GM21526 (cell line): Measurements from ENCODE around the gene TMEM190.

Experiments
- ATAC-seq: cut with Tn5 transposase; IDR thresholded peaks from one replicate; pipeline ENCODE4 v1.9.1; 2021; ENCODE audit warnings: moderate library complexity; ENCODE audit not compliant: unreplicated experiment, low FRiP score

Gene TMEM190

GRCh38 chr19:55350620-55351315 is 25.9 kb upstream of the TMEM190 start:
- no peak for ATAC-seq

DNA sequence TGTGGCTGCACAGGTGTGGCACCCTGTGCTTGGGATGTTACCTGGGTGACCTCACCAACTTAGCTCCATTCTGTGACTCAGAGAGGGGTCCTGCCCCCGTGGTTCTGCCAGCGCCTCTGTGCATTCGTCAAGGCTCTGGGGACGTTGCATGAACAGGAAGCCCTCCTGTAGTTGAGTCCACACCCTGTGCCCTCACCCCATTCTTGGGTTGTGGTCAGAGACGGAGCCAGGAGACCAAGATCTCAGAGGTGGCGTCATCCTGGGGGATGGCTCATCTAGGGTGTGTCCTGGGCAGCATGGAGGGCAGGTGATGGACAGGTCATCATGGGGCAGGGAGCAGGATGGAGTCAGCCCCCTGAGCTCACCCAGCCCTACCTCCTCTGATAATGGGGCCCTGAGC is 24.6 kb upstream of the TMEM190 start:
- ATAC-seq, result no peak

DNA sequence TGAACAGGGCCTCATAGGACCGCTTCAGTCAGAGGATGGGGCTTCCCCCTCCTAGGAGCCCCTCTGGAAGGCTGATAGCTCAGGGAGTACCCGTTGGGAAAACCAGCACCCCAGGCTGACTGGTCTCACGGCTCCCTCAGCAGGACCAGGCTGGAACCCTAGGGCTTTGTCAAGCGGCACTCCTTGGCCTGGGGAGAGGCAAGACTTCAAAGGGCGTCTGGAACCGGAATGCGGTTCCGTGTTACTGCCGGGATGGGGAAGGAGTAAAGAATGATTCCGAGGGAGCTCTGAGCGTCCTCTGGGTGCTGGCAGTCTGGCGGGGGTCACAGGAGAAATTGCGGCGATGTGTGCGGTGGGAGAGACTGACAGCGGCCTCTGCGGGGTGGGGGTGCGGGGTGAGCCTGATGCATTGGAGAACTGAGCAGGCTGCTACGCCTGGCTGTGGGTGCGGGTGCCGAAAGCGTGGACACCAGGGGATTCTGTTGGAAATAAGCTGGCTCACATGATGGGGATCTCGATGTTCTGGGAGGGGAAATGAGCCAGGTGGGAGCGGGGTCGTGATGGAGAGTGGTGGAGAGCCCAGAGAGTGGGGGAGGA is 24.0 kb upstream of the TMEM190 start:
- ATAC-seq, result no peak

DNA sequence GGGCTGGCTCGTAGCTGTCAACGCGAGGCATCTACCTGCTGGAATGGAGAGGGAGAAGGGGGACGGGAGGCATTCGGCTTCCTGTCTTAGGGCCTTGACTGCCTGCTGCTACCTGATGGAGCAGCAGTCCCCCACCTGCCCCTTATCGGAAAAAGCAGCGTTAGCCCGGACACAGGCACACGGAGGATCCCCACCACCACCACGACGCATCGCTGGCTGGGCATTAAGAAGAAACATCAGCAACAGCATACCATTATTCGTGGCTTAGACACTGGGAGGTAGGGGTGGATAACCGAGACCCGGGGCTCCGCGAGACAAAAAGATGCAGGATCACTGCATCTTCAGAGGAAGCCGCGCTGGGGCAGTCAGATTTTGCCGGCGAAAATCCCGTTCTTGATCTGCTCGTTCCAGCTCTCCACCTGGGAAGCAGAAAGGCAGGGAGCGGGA is 23.2 kb upstream of the TMEM190 start:
- ATAC-seq, result no peak

DNA sequence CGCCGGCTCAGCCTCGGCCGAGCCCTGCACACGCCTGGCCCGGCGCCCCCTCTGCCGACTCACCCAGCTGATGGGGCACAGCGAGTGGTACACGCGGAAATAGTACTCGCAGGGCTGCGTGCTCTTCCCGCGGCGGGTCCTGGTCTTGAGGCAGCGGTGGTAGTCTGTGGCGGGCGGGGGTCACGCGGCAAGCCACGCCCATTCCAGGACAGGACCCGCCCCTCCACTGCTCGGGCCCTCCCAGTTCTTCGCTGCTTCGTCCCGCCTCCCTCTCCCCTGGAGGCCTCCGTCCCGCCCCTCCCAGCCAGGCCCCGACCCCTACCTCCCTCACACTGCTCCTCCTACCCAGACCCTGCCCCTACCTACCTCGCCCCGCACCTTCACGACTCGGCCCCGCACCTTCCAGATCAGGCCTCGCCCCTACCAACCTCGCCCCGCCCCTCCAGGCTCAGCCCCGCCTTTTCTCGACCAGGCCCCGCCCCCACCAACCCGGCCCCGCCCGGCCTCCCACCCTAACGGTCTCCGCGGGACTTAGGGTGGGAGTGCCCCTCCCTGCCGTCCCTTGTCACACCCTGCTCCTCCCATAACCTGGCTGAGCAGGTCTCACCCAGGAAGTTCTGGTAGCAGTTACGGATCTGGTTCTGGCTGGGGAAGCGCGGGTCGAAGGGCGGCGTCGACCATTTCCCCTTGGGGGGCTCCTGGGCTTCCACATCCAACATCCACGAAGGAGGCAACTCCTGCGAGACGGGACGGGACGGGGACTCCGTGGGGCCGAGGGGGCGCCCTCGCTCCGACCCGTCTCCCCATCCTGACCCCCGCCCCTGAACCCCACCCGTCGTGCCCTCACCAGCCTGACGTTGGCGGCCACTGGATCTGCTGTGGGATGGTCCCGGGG is 22.6 kb upstream of the TMEM190 start:
- no peak for ATAC-seq

DNA sequence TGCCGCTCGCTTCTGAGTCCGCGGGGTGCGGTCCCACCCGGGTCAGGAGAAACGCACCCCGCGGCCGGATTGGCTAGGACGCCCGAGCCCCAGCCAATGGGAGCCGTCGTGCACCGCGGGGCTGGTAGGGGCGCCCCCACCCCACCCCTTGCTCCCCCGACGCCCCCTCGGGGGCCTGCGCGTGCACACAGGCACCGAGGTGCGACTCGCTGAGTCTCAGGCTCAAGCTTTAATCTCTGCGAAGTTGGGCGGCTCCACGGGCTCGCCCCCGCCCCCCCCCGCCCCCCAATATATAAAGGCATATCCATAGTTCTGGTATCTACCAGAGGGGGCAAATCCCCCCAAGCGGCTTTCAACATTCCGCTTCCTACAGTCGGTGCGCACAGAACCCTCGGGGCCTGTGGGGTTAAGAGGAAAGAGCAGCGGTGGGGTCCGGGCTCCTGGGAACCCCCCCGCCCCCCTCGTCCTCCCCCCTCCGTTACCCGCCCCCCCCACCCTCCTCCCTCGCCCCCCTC is 21.9 kb upstream of the TMEM190 start, which contains the start of gene COX6B2:
Gene COX6B2, minus strand, starts transcription at position 22 of the 515 bp plus-strand sequence. CDS start 198 bp downstream, outside the sequence.
- no peak for ATAC-seq

DNA sequence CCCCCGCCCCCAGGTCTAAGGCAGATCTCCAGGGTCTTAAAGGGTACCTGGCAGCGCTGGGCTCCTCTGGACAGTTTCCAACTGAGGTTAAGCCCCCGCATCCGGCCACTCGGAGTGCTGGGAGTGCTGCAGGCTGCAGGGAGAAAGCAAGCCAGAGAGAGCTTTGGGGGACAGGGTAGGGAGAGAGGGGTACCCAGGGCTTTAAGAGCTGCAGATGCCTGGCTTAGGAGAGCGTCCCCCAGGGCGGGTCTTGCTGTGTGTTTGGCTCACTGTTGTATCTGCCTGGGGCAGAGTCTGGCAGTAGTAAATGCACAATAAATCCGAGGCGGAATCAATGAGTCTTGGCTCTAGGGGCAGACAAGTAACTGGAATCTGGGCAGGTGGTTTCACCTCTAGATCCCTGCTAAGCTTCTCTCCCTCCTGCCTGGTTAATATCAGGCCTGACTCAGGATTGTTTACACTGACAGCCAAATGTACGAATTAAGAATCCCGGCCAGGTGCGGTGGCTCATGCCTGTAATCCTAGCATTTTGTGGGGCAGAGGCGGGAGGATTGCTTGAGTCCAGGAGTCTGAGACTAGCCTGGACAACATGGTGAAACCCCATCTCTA is 21.3 kb upstream of the TMEM190 start:
- no peak for ATAC-seq

DNA sequence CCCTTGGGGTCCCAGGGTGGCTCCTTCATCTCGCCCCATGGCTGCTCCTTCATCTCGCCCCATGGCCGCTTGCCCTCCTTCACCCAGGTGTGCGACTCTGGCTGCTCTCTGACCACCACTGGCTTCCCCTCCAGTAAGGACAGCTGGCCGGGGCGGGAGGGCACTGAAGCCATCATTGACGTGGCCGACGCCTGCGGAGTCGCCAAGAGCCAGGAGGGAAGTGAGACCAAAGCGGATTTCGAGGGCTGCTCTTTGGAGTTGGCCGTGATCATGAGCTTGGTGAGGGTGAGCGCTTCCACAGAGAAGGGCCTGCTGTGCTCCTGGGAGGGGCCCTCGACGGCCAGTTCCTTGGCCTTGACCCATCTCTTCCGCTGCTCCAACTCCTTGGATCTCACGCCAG is 18.1 kb upstream of the TMEM190 start:
- no peak for ATAC-seq

DNA sequence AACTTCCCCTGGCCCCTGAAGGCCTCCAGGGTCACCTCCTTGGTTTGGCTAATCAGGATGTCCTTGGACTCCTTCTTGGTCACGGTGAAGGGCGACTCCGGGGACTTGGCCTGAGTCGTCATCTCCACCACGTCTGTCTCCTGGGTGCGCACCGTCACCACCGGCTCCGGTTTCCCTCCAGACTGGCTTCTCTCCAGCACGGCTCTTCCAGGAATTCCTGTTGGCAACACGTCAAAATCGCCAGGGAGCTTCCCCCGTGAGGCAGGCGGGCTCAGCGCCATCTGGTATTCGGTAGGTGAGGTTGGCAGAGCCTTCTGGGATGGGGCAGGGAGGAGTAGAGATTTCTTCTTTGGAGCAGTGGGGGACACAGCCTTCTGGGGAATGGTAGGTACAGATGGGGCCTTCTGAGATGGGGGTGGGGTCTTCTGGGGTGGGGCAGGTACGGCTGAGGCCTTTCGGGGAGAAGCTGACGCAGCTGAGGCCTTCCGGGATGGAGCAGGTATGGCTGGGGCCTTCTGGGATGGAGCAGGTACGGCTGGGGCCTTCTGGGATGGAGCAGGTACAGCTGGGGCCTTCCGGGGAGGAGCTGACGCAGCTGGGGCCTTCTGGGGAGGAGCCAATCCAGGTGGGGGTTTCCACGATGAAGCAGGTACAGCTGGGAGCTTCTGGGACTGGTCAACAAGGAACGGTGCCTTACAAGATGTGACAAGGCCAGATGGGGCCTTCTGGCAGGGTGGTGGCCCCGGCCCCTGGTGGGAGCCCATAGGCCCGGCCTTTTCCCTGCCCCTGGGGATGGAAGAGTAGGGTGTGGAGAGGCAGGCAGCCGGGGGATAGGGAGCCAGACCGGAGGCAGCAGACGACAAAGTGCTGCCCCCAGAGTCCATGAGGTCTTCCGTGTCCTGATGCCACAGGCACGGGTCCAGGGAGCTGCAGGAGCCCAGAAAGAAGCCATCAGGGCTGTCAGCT is 17.4 kb upstream of the TMEM190 start:
- ATAC-seq, result no peak

GRCh38 chr19:55360902-55361301 is 15.7 kb upstream of the TMEM190 start:
- no peak for ATAC-seq

DNA sequence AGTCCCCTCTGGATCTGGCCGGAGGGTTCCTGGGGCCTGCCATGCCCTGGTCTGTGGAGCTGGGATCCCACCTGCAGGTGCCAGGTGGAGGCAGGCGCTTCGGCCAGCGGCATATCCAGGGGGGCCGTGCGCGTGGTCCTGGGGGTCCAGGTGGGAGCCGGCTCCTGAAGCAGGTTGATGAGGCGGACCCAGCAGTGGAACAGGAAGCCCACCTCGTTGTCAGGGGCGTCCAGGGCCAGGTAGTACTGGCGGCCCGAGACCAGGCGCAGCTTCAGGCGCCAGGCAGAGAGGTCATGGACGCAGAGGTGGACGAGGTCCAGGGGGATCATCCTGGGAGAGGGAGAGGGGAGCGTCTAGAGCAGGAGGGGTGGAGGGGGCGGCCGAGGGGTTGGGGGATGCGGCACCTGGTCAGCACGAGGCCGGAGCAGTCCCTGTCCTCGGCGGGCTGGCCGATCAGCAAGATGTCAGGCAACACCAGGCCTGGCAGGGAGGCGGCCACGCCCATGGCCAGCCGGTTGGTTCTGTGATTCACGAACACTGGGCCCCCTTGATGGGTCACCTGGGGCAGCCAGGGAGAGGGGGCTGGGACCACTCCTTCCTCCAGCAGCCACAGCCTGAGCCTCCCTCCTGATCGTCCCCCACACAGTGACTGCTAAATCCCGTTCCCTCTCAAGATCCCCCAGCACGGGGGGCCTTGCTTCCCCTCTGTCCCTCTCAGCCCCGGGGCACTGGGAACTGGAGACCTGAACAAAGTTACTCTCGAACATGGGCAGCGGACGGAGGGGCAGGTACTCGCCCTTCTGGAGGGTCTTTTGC is 14.2 kb upstream of the TMEM190 start:
- no peak for ATAC-seq

GRCh38 chr19:55362990-55363716 is 13.5 kb upstream of the TMEM190 start, which contains the start of gene GARIN5B:
Gene GARIN5B (minus strand): TSS chr19:55363260. CDS start chr19:55363066, 194 bp downstream.
- no peak for ATAC-seq

- no peak for ATAC-seq
Observed at GRCh38 chr19:55365245-55365644, 11.4 kb upstream of the TMEM190 start.

GRCh38 chr19:55365964-55366363 is 10.7 kb upstream of the TMEM190 start:
- no peak for ATAC-seq

DNA sequence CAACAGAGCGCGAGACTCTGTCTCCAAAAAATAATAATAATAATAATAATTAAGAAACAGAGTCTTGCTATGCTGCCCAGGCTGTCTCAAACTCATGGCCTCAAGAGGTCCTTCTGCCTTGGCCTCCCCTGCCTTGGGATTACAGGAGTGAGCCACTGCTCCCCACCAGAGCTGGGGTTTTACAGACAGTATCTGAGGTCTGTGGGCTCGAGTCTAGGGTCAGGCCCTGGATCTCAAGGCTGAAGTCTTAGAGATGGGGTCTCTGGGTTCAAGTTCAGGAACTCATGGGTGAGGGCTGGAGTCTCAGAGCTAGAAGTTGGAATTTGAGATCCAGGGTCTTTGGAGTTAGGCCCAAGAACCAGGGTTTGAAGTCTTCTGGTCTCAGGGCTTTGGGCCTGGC is 9.8 kb upstream of the TMEM190 start:
- ATAC-seq, result no peak

DNA sequence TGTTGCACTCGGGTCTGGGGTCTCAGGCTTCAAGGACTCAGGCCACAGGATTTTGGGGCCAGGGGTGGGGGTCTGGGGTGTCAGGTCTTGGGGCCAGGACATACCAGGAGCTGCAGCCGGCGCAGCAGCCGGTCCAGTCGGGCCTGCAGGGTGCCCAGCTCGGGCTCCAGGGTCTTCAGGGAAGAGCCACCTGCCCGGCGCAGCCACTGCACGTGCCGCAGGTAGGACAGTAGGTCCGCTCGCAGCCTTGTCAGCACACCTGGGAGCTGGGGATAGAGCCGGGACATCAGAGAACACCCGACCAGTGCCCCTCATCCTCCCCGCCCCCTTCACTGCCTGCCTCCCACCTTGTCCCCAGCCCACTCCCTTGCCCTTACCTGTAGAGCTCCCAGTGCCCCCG is 8.5 kb upstream of the TMEM190 start:
- no peak for ATAC-seq

DNA sequence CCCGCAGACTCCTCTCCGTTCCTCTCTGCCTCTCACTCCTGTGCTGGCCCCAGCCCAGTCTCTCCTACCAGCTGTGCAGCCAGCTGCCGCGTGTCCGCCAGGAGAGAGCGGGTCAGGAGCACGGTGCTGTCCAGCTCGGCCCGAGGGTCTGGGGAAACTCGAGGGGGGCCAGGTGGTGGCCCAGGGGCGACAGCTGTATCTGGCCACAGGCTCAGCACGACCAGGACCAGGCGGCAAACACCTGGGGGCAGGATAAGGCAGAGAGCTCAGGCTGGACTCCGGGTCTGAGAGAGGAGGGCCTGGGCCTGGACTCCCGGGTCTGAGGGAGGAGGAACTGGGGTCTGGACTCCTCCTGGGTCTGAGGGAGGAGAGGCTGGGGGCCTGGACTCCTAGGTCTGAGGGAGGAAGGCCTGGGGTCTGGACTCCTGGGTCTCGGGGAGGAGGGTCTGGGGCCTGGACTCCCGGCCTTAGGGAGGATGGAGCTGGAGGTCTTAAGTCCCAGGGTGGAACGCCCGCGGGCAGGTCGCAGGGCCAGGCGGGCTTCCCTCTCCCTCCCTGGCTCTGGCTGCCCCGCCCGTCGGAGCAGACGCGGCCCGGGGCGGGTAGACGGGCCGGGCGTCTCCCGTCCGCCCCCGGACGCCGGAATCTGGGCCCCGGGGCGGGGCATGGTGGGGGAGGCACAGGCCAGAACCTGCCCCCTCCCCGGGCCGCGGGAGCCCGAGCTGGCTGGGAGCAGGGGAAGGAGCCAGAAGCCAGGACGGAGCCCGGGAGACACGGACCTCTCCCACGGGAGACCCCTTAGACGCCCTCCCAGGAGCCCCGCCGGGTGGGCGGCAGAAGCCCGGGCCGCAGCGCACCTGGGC is 7.7 kb upstream of the TMEM190 start:
- no peak for ATAC-seq
